Omental fat pad (tissue), 4 donors: ENCODE measurements around the gene FOXK1. TPM values are rescaled to one million over a fixed set of nuclear protein-coding genes. Genes with fewer than 3 reads are reported as not detected.
"Not testable (repeated sequence)": the region's sequence is repeated elsewhere in the genome, so short reads cannot be mapped to it uniquely, and the experiment has no call there.

Experiments used
- ATAC-seq: fragments of 150-250 bp; one replicate; pipeline ENCODE4 v1.9.1; 2016; ENCODE audit warnings: mild to moderate bottlenecking, moderate library complexity; ENCODE audit not compliant: low FRiP score
- DNase-seq: peaks from one replicate; pipeline ENCODE4 v3.0.0-alpha.2; 2019; ENCODE audit warnings: low spot score
- CTCF ChIP-seq, 3 donors: fragments of 450-650 bp; IDR thresholded peaks; one replicate each; pipeline ENCODE4 v1.5.1; 2016 to 2017; ENCODE audit warnings: antibody characterized with exemption in 3 of 3, mild to moderate bottlenecking in 3 of 3, moderate library complexity in 2 of 3
- total RNA-seq, 4 donors: library from RNA; depleted of rRNA; stranded (reverse); fragments of >200 nt; gene quantifications; one replicate each; pipeline ENCODE4 v1.1.0, GENCODE V29; 2016

Gene FOXK1
- total RNA-seq, 4 donors from 2014 or later: 10.8 to 35.0 (median 20.4) TPM

- no peak for TF ChIP-seq CTCF (IDR thresholded peaks at IDR 0.05)
- DNase-seq (no peak), ATAC-seq (peak; percentile 21)
Observed at GRCh38 chr7:4683043-4683883, 1.2 kb downstream of the FOXK1 start.

GRCh38 chr7:4683884-4684565 lies 1.9 kb downstream of the FOXK1 start:
- TF ChIP-seq CTCF (IDR thresholded peaks at IDR 0.05): no peak
- no peak for DNase-seq
- peak; percentile 38 for ATAC-seq

GRCh38 chr7:4684846-4685245 lies 2.8 kb downstream of the FOXK1 start:
- no peak for TF ChIP-seq CTCF (IDR thresholded peaks at IDR 0.05)
- ATAC-seq (no peak), DNase-seq (no peak)

GRCh38 chr7:4685676-4686075 lies 3.6 kb downstream of the FOXK1 start:
- ATAC-seq, DNase-seq: not testable (repeated sequence)

GRCh38 chr7:4687956-4688355 lies 5.9 kb downstream of the FOXK1 start:
- no peak for TF ChIP-seq CTCF (IDR thresholded peaks at IDR 0.05)
- no peak for ATAC-seq
- no peak for DNase-seq

- TF ChIP-seq CTCF (IDR thresholded peaks at IDR 0.05): no peak
- no peak for ATAC-seq
- DNase-seq: no peak
Observed at GRCh38 chr7:4689151-4689550, 7.1 kb downstream of the FOXK1 start.

GRCh38 chr7:4689668-4690067 lies 7.6 kb downstream of the FOXK1 start:
- DNase-seq (no peak), ATAC-seq (no peak)
- no peak for TF ChIP-seq CTCF (IDR thresholded peaks at IDR 0.05)
